Coronary artery (tissue), 2 donors: ENCODE results near the gene ANXA2.

Experiments used
- DNase-seq: peaks from one replicate; pipeline ENCODE4 v3.0.0-alpha.2; 2017; ENCODE audit warnings: low spot score
- H3K27ac ChIP-seq, 2 donors: fragments of 200-600 bp; sonication (generic); one replicate each; pipeline ENCODE4 v1.5.1; 2016 to 2019
- H3K4me3 ChIP-seq: fragments of 200-600 bp; sonication (generic); 2 replicates; pipeline ENCODE4 v1.5.1; 2016; ENCODE audit warnings: mild to moderate bottlenecking, moderate library complexity
- TF ChIP-seq, protein P1 (sequence below): fragments of 200-600 bp; sonication (generic); IDR thresholded peaks from one replicate; pipeline ENCODE4 v1.5.1; 2019; ENCODE audit warnings: antibody characterized with exemption

Gene ANXA2

DNA sequence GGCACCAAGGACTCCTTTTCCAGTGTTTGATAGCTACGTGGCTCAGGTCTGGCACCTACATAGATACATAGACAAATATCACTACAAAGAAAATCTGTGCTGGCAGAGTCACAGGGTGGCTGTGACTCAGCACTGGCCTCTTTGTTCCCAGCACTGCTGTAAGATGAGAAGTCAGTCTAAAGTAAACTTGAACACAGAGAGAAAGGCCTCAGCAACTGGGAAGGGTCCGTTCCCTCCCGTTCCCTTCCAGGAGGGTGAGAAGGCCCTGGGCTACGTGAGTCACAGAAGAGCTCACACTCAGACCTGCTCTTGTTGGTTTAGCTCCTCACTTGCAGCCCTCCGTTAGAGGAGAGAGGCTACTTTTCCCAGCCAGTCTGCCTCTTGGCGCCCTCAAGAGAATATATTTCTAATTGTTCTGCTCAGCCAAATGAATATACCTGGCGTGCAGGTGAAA, 23.1 kb downstream of the ANXA2 start:
- Histone ChIP-seq H3K4me3 (no peak overlapping the region), H3K27ac (peak overlapping the region; percentile 89 to 90)
- TF ChIP-seq, protein P1, sequence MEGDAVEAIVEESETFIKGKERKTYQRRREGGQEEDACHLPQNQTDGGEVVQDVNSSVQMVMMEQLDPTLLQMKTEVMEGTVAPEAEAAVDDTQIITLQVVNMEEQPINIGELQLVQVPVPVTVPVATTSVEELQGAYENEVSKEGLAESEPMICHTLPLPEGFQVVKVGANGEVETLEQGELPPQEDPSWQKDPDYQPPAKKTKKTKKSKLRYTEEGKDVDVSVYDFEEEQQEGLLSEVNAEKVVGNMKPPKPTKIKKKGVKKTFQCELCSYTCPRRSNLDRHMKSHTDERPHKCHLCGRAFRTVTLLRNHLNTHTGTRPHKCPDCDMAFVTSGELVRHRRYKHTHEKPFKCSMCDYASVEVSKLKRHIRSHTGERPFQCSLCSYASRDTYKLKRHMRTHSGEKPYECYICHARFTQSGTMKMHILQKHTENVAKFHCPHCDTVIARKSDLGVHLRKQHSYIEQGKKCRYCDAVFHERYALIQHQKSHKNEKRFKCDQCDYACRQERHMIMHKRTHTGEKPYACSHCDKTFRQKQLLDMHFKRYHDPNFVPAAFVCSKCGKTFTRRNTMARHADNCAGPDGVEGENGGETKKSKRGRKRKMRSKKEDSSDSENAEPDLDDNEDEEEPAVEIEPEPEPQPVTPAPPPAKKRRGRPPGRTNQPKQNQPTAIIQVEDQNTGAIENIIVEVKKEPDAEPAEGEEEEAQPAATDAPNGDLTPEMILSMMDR: no peak
- DNase-seq: peak; percentile 89

DNA sequence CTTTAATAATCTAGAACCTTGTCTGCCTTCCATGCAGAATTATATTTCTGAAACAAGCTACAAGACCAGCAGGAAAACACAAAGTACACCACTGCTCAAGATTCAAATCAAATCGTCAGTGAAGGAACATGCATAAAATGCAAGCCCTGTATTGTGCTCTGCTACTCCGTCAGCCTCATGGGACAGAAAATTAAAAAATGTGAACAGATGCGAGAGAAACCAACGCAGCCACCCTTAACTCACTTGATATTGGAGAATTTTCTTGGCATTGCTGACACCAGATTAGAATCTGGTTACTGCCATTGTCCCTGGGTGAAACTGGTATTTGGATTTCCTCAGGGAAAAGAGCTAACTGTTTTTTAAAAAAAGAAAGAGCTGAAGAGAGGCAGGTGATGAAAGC, 23.6 kb downstream of the ANXA2 start:
- TF ChIP-seq, protein P1: no peak
- peak overlapping the region; percentile 89 to 90 for H3K27ac ChIP-seq
- no peak for DNase-seq
- no peak overlapping the region for H3K4me3 ChIP-seq

DNA sequence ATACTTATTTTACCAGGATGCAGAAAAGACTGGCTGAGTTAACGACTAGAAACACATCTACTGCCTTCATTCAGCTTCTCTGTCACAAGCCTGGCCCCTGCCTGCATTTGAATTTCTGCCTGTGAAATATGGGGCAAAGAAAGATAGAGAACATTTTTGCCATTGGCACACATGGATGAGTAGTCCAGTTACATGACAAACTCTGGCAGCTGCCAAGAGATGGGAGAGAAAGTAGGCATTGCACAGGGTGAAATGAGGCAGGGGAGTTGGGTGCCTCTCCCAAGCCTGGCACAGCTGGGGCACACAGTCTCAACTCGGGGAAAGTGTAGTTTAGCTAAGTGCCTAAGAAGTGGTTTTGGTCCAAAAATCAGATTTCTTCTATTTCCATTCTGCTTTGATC, 24.0 kb downstream of the ANXA2 start:
- TF ChIP-seq, protein P1: no peak
- Histone ChIP-seq H3K4me3 (no peak overlapping the region), H3K27ac (peak overlapping the region; percentile 89 to 90)
- no peak for DNase-seq

DNA sequence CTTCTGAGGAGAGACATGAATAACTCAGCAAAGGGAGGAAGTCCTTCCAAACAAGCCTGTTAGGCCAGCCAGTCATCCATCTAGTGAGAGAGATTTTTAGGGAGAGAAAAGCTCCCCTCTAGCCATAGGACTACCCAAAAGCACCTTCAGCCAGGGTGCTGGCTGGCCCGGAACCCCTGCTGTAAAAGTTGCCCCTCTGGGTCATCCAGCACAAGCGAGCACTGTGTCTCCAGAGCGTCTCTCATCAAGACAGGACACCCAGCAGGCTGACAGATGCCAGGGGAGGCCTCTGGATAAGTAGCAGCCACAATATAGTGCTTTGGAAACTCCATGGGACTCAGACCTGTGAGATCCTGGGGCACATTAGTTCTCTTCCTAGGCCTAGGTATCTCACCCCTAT, 24.5 kb downstream of the ANXA2 start:
- TF ChIP-seq, protein P1: no peak
- peak overlapping the region; percentile 89 to 90 for H3K27ac ChIP-seq
- H3K4me3 ChIP-seq: no peak overlapping the region
- no peak for DNase-seq

DNA sequence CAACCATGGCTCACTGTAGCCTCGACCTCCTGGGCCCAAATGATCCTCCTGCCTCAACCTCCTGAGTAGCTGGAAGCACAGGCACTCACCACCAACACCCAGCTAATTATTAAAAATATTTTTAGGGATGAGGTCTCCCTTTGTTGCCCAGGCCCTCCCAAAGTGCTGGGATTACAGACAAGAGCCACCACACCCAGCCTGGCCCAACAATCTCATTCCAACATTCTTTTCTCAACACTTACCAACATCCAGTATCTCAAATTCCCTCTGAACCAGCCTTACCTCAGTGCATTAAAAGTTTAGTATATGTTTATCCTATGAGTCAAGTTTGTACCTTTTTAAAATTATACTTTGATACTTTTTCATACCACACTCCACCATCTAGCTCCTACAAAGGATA, 25.0 kb downstream of the ANXA2 start:
- Histone ChIP-seq H3K27ac (peak overlapping the region; percentile 89 to 90), H3K4me3 (no peak overlapping the region)
- DNase-seq: no peak
- TF ChIP-seq, protein P1: no peak

DNA sequence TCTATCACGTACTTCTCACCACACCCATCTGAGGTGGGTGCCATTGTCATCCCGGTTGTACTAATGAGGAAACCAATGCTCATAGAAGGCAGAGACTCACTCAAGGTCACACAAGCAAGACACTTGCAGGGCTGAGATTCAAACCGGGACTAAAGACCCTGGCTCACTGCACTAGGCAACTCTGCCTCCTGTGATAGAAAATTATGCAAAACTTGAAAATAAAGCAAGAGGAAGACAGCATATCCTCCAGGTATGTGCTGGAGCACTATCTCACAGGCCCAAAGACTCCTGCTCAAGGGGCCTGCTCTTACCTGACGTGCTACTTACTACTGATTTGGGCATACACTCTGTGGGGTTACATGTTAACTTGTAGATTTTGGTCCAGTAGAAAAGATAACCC, 25.6 kb downstream of the ANXA2 start:
- H3K4me3 ChIP-seq: peak overlapping the region; percentile 9
- DNase-seq: no peak
- H3K27ac ChIP-seq: peak overlapping the region; percentile 89 to 90
- TF ChIP-seq, protein P1: no peak

DNA sequence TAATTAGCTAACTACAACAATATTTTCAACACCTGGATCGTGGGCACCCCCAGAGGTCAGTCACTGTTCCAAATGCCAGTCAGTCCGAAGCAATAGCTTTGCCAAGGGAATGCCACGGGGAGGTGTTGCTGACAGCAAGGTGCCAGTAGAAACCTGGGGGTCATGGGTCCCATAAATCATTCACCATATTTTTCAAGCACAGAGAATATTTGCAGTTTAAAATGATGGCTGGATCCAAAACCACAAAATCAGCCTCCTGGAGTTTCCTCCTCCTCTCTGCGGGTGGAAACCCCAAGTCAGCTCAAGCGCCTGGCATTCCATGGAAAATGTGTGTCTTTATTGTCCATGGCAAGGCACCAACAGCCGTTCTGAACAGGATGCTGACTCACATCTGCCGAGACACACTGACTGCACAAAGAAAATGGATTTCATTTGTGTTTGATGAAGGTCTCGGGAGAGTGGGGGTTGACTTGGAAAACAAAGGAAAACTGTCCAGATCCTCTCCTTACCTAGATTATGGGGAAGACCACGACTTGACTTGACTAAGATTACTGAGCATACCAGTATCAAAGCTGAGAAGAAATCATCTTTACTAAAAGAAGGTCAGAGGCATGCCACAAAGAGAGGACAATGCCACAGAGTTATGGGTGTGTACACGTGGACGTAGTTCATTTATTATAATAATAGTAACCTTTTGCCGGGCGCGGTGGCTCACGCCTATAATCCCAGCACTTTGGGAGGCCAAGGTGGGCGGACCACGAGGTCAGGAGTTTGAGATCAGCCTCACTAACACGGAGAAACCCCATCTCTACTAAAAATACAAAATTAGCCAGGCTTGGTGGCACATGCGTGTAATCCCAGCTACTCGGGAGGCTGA, 26.4 kb downstream of the ANXA2 start:
- H3K27ac ChIP-seq: peak overlapping the region; percentile 89 to 90
- DNase-seq: peak; percentile 95
- peak overlapping the region; percentile 39 for H3K4me3 ChIP-seq
- TF ChIP-seq, protein P1: no peak
